BLaER1 treated with 17β-estradiol and CSF1 and Interleukin-3, amounts not matched to agents 10 nM and 100 nM (cell line): Measurements from ENCODE around the gene SNRNP48.

Source experiments
- H3K27ac ChIP-seq, 11 experiments: shearing (Covaris generic); formaldehyde crosslinking; 2 replicates each; pipeline ENCODE4 v1.8.1; 2022
- H3K27me3 ChIP-seq, 11 experiments: shearing (Covaris generic); formaldehyde crosslinking; 2 replicates each; pipeline ENCODE4 v1.8.1; 2022
- H3K36me3 ChIP-seq, 11 experiments: shearing (Covaris generic); formaldehyde crosslinking; 2 replicates each; pipeline ENCODE4 v1.8.1; 2022
- H3K4me1 ChIP-seq, 10 experiments: shearing (Covaris generic); formaldehyde crosslinking; 2 replicates each; pipeline ENCODE4 v1.8.1; 2022
- H3K4me2 ChIP-seq, 11 experiments: shearing (Covaris generic); formaldehyde crosslinking; 2 replicates each; pipeline ENCODE4 v1.8.1; 2022
- H3K4me3 ChIP-seq, 10 experiments: shearing (Covaris generic); formaldehyde crosslinking; 2 replicates each; pipeline ENCODE4 v1.8.1; 2022
- H3K9ac ChIP-seq, 11 experiments: shearing (Covaris generic); formaldehyde crosslinking; 2 replicates each; pipeline ENCODE4 v1.8.1; 2022
- H3K9me3 ChIP-seq, 11 experiments: shearing (Covaris generic); formaldehyde crosslinking; replicated peaks in 1 of 11; 2 replicates each; pipeline ENCODE4 v1.8.1; 2022
- H4K20me1 ChIP-seq, 11 experiments: shearing (Covaris generic); formaldehyde crosslinking; 2 replicates each; pipeline ENCODE4 v1.8.1; 2022
- Cebpa-rat ChIP-seq, 11 experiments: shearing (Covaris generic); IDR thresholded peaks; 2 replicates each; pipeline ENCODE4 v1.8.1; 2022

The SNRNP48 gene

GRCh38 chr6:7556394-7557106, 33.4 kb upstream of the SNRNP48 start:
- no peaks in the 10 kb centered on the region for H3K36me3 ChIP-seq
- H3K9me3 ChIP-seq: no peaks in the 10 kb centered on the region
- TF ChIP-seq Cebpa-rat (IDR thresholded peaks at IDR 0.05): no peak
- H3K27ac ChIP-seq: no peak overlapping the region
- no peak overlapping the region for H3K9ac ChIP-seq
- H3K27me3 ChIP-seq: no peaks in the 10 kb centered on the region
- no peak overlapping the region for H3K4me2 ChIP-seq
- no peaks in the 10 kb centered on the region for H3K4me1 ChIP-seq
- H3K4me3 ChIP-seq: no peak overlapping the region
- H4K20me1 ChIP-seq: no peaks in the 10 kb centered on the region

GRCh38 chr6:7557652-7558051, 32.3 kb upstream of the SNRNP48 start:
- Histone ChIP-seq H3K9me3 (no peaks in the 10 kb centered on the region), H3K4me3 (no peak overlapping the region), H3K4me1 (no peaks in the 10 kb centered on the region), H3K27ac (no peak overlapping the region), H3K27me3 (no peaks in the 10 kb centered on the region), H3K36me3 (no peaks in the 10 kb centered on the region), H3K9ac (no peak overlapping the region), H4K20me1 (no peaks in the 10 kb centered on the region), H3K4me2 (no peak overlapping the region)
- no peak for TF ChIP-seq Cebpa-rat (IDR thresholded peaks at IDR 0.05)

- H3K27me3 ChIP-seq: no peaks in the 10 kb centered on the region
- no peak overlapping the region for H3K9ac ChIP-seq
- no peaks in the 10 kb centered on the region for H3K9me3 ChIP-seq
- H4K20me1 ChIP-seq: no peaks in the 10 kb centered on the region
- H3K4me2 ChIP-seq: no peak overlapping the region
- H3K4me3 ChIP-seq: no peak overlapping the region
- H3K4me1 ChIP-seq: no peaks in the 10 kb centered on the region
- no peak for TF ChIP-seq Cebpa-rat (IDR thresholded peaks at IDR 0.05)
- H3K27ac ChIP-seq: no peak overlapping the region
- H3K36me3 ChIP-seq: no peaks in the 10 kb centered on the region
Measured at GRCh38 chr6:7558781-7559180, 31.2 kb upstream of the SNRNP48 start.

DNA sequence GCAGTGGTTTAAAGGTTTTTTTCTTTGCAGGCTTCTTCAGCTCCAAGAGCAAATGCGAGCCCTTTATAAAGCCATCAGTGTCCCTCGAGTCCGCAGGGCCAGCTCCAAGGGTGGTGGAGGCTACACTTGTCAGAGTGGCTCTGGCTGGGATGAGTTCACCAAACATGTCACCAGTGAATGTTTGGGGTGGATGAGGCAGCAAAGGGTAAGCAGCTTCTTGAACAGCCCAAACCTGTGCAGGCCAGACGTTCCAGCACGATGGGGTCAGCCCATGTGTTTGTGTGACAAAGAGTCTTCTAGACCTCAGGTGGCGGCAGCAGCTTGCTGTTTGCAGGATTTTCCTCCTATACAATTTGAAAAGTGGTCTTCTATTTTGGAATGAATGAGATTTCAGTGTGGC, 30.8 kb upstream of the SNRNP48 start:
- Histone ChIP-seq H3K36me3 (no peaks in the 10 kb centered on the region), H3K27me3 (no peaks in the 10 kb centered on the region), H4K20me1 (no peaks in the 10 kb centered on the region), H3K9ac (no peak overlapping the region), H3K4me3 (no peak overlapping the region), H3K27ac (no peak overlapping the region), H3K4me2 (no peak overlapping the region), H3K9me3 (no peaks in the 10 kb centered on the region), H3K4me1 (no peaks in the 10 kb centered on the region)
- no peak for TF ChIP-seq Cebpa-rat (IDR thresholded peaks at IDR 0.05)

- Histone ChIP-seq H3K27me3 (no peaks in the 10 kb centered on the region), H3K4me3 (no peak overlapping the region), H3K4me2 (no peak overlapping the region), H3K27ac (no peak overlapping the region), H3K36me3 (no peaks in the 10 kb centered on the region), H3K9ac (no peak overlapping the region), H3K4me1 (no peaks in the 10 kb centered on the region), H3K9me3 (no peaks in the 10 kb centered on the region), H4K20me1 (no peaks in the 10 kb centered on the region)
- no peak for TF ChIP-seq Cebpa-rat (IDR thresholded peaks at IDR 0.05)
Measured at GRCh38 chr6:7559651-7560385, 30.2 kb upstream of the SNRNP48 start.

DNA sequence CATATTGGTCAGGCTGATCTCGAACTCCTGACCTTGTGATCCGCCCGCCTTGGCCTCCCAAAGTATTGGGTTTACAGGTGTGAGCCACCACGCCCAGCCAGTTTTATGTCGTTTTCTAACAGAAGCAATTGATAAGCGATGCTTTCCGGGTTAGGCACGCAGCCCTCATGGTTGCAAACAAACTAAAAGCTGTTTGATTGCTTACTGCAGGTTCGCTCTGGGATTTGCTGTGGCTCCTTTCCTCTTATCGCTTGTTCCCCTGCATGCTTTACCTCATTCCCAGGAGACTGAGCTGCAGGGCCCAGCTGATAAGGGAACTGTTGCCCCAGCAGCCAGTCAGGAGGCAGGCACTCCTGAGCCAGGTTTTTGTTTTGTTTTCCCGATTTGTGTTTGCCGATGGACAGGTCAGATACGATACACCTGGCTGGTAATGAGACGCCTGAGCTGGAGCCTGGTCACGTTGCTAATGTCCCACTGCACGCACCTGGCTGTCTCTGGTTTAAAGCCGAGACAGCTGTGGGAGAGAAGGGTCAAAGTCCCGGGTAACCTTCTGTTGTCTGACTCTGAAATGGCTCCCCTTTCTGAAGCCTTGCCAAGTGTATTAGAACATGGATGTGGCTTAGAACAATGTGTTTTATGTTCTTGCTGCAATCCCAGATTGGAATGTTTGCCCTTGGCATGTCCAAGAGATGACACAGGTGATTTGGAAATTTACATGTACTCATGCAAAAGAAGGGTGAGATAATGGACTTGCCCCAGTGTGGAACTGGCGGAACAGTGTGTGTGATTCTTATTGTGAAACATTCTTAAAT, 28.6 kb upstream of the SNRNP48 start:
- H3K4me2 ChIP-seq: no peak overlapping the region
- no peak for TF ChIP-seq Cebpa-rat (IDR thresholded peaks at IDR 0.05)
- H3K9ac ChIP-seq: no peak overlapping the region
- H4K20me1 ChIP-seq: no peaks in the 10 kb centered on the region
- H3K4me3 ChIP-seq: no peak overlapping the region
- no peaks in the 10 kb centered on the region for H3K27me3 ChIP-seq
- no peaks in the 10 kb centered on the region for H3K36me3 ChIP-seq
- H3K9me3 ChIP-seq: no peaks in the 10 kb centered on the region
- H3K27ac ChIP-seq: no peak overlapping the region
- no peaks in the 10 kb centered on the region for H3K4me1 ChIP-seq

- Histone ChIP-seq H4K20me1 (no peaks in the 10 kb centered on the region), H3K4me2 (no peak overlapping the region), H3K4me1 (no peaks in the 10 kb centered on the region), H3K4me3 (no peak overlapping the region), H3K9ac (no peak overlapping the region), H3K27me3 (no peaks in the 10 kb centered on the region), H3K36me3 (no peaks in the 10 kb centered on the region), H3K9me3 (no peaks in the 10 kb centered on the region), H3K27ac (no peak overlapping the region)
- TF ChIP-seq Cebpa-rat (IDR thresholded peaks at IDR 0.05): no peak
Measured at GRCh38 chr6:7562769-7563168, 27.2 kb upstream of the SNRNP48 start.

DNA sequence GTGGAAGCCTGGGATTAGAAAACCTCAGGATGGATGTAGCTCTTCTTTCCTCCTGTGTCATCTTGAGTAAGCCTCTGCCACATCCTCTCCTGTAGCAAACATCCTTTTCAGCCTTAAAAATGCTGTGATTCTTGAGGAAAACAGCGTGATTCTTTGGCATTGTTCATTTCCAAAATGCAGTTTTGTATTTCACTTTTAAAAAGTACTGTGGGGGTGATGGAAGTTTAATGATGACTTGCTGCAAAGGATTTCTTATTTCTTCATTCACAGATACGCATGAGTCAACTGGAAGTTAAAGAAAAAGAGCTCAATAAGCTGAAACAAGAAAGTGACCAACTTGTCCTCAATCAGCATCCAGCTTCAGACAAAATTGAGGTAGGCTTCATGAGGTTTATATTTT, 23.9 kb upstream of the SNRNP48 start:
- H3K9ac ChIP-seq: no peak overlapping the region
- no peaks in the 10 kb centered on the region for H4K20me1 ChIP-seq
- no peak overlapping the region for H3K27ac ChIP-seq
- no peak overlapping the region for H3K4me3 ChIP-seq
- TF ChIP-seq Cebpa-rat (IDR thresholded peaks at IDR 0.05): no peak
- H3K27me3 ChIP-seq: no peaks in the 10 kb centered on the region
- H3K4me2 ChIP-seq: no peak overlapping the region
- no peaks in the 10 kb centered on the region for H3K9me3 ChIP-seq
- H3K36me3 ChIP-seq: no peaks in the 10 kb centered on the region
- no peaks in the 10 kb centered on the region for H3K4me1 ChIP-seq

GRCh38 chr6:7566617-7567173, 23.3 kb upstream of the SNRNP48 start:
- H4K20me1 ChIP-seq: no peaks in the 10 kb centered on the region
- H3K9me3 ChIP-seq: no peaks in the 10 kb centered on the region
- no peaks in the 10 kb centered on the region for H3K4me1 ChIP-seq
- H3K9ac ChIP-seq: no peak overlapping the region
- no peak overlapping the region for H3K27ac ChIP-seq
- no peak for TF ChIP-seq Cebpa-rat (IDR thresholded peaks at IDR 0.05)
- H3K27me3 ChIP-seq: no peaks in the 10 kb centered on the region
- no peaks in the 10 kb centered on the region for H3K36me3 ChIP-seq
- no peak overlapping the region for H3K4me2 ChIP-seq
- H3K4me3 ChIP-seq: no peak overlapping the region
